OCI-LY1 (cell line): Measurements from ENCODE around the gene CGB3.
"Not testable (repeated sequence)": the region's sequence is repeated elsewhere in the genome, so short reads cannot be mapped to it uniquely, and the experiment has no call there.

ENCODE experiments used
- H2AFZ ChIP-seq: fragments of 200-600 bp; sonication (generic), shearing (Covaris generic); 2 replicates; pipeline ENCODE4 v1.6.0; 2014; ENCODE audit warnings: antibody characterized with exemption, mild to moderate bottlenecking, low read length
- H3F3A ChIP-seq: fragments of 200-600 bp; sonication (generic), shearing (Covaris generic); 2 replicates; pipeline ENCODE4 v1.6.0; 2014; ENCODE audit warnings: mild to moderate bottlenecking, antibody characterized with exemption, low read length, moderate library complexity; ENCODE audit not compliant: insufficient read depth
- H3K27ac ChIP-seq: fragments of 200-600 bp; sonication (generic); 2 replicates; pipeline ENCODE4 v1.5.1; 2014; ENCODE audit warnings: low read length, mixed run types, mild to moderate bottlenecking, low read depth; ENCODE audit not compliant: poor library complexity, severe bottlenecking
- H3K27me3 ChIP-seq: fragments of 200-600 bp; sonication (generic); 2 replicates; pipeline ENCODE4 v1.6.0; 2014; ENCODE audit warnings: antibody characterized with exemption, mild to moderate bottlenecking, low read length, moderate library complexity; ENCODE audit not compliant: insufficient read depth
- H3K36me3 ChIP-seq: fragments of 200-600 bp; sonication (generic); 2 replicates; pipeline ENCODE4 v1.6.1; 2014; ENCODE audit warnings: mild to moderate bottlenecking, antibody characterized with exemption, low read length, moderate library complexity, mixed read lengths; ENCODE audit not compliant: insufficient read depth
- H3K4me1 ChIP-seq: fragments of 200-600 bp; sonication (generic); 2 replicates; pipeline ENCODE4 v1.5.1; 2014; ENCODE audit warnings: mild to moderate bottlenecking, low read length, moderate library complexity; ENCODE audit not compliant: insufficient read depth, severe bottlenecking
- H3K4me2 ChIP-seq: fragments of 200-600 bp; sonication (generic), shearing (Covaris generic); 2 replicates; pipeline ENCODE4 v1.6.1; 2014; ENCODE audit warnings: low read length
- H3K4me3 ChIP-seq: fragments of 200-600 bp; sonication (generic); 2 replicates; pipeline ENCODE4 v1.5.1; 2014; ENCODE audit warnings: low read length, low read depth, mild to moderate bottlenecking, mixed read lengths; ENCODE audit not compliant: poor library complexity, severe bottlenecking
- H3K79me2 ChIP-seq: fragments of 200-600 bp; shearing (Covaris generic); 2 replicates; pipeline ENCODE4 v1.6.1; 2016; ENCODE audit warnings: mixed run types, low read length, mixed read lengths; ENCODE audit not compliant: insufficient read depth
- H3K9ac ChIP-seq: fragments of 200-600 bp; sonication (generic), shearing (Covaris generic); 2 replicates; pipeline ENCODE4 v1.6.1; 2014; ENCODE audit warnings: mild to moderate bottlenecking, low read length, mixed read lengths
- H3K9me2 ChIP-seq: fragments of 200-600 bp; sonication (generic), shearing (Covaris generic); 2 replicates; pipeline ENCODE4 v1.6.1; 2014; ENCODE audit warnings: low read depth, mild to moderate bottlenecking, low read length, mixed read lengths
- H3K9me3 ChIP-seq: fragments of 200-600 bp; shearing (Covaris generic); 2 replicates; pipeline ENCODE4 v1.6.1; 2014; ENCODE audit warnings: low read length, mixed read lengths
- H4K20me1 ChIP-seq: fragments of 200-600 bp; sonication (generic), shearing (Covaris generic); 2 replicates; pipeline ENCODE4 v1.6.0; 2016; ENCODE audit warnings: mild to moderate bottlenecking, low read length; ENCODE audit not compliant: insufficient read depth
- EZH2 ChIP-seq: fragments of 200-600 bp; sonication (generic), shearing (Covaris generic); IDR thresholded peaks from 2 replicates; pipeline ENCODE4 v1.8.0; 2017; ENCODE audit warnings: borderline replicate concordance, mixed run types, mild to moderate bottlenecking, antibody characterized with exemption, low read length, moderate library complexity, mixed read lengths
- TF ChIP-seq, protein P1 (sequence below): fragments of 200-600 bp; sonication (generic), shearing (Covaris generic); IDR thresholded peaks from 2 replicates; pipeline ENCODE4 v1.5.1; 2017; ENCODE audit warnings: mild to moderate bottlenecking, antibody characterized with exemption, low read length, moderate library complexity, mixed read lengths

Gene CGB3

DNA sequence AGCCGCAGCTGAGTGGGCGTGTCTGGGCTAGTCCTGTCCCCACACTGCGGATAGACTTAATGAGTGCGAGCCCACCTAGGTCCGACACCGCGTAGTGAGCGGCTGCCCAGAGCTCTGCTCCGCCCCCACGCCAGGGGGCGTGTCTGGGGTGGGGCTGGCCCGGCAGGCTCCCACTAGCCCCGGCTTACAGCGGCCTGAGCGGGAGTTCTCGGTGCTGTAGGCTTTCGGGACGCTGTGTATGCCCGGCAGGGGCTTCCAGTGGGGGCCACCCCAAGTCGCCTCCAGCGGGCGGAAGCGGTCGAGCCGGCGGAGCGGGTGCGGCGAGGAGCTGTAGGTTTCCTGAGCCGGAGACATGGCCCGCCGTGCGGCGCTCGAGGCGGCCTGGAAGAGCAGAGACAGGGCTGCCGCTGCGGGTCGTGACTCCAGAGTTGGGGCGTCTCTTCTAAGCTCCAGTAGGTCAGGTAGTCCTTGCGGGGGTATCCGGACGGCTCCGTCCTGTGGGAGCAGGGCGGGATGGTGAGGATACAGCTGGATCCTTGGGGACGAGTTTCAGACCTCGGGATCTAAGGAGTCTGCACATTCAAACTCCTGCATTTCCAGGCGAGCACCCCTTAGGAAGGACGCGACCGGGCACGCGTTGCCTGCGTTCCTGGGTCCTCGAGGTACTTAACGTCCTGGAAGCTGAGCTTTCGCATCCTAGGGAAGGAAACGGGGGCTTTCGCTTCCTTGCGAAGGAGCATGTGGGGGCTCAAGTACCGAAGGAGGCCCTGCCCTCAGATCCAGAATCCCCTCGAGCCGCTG, 32.2 kb upstream of the CGB3 start:
- Histone ChIP-seq H3K27ac (no peak overlapping the region), H3K27me3 (peaks cover 5% of the 10 kb centered on the region; the same call in 1 of the 2 replicates), H3K9ac (no peak overlapping the region; the same call in 1 of the 2 replicates), H3K4me2 (peak overlapping the region; percentile 61), H3F3A (no peaks in the 10 kb centered on the region), H4K20me1 (no peaks in the 10 kb centered on the region), H2AFZ (no peak overlapping the region), H3K9me2 (no peaks in the 10 kb centered on the region), H3K4me1 (peaks cover 4% of the 10 kb centered on the region), H3K4me3 (peak overlapping the region; percentile 50), H3K9me3 (no peaks in the 10 kb centered on the region), H3K79me2 (no peaks in the 10 kb centered on the region), H3K36me3 (no peaks in the 10 kb centered on the region)
- TF ChIP-seq, protein P1, sequence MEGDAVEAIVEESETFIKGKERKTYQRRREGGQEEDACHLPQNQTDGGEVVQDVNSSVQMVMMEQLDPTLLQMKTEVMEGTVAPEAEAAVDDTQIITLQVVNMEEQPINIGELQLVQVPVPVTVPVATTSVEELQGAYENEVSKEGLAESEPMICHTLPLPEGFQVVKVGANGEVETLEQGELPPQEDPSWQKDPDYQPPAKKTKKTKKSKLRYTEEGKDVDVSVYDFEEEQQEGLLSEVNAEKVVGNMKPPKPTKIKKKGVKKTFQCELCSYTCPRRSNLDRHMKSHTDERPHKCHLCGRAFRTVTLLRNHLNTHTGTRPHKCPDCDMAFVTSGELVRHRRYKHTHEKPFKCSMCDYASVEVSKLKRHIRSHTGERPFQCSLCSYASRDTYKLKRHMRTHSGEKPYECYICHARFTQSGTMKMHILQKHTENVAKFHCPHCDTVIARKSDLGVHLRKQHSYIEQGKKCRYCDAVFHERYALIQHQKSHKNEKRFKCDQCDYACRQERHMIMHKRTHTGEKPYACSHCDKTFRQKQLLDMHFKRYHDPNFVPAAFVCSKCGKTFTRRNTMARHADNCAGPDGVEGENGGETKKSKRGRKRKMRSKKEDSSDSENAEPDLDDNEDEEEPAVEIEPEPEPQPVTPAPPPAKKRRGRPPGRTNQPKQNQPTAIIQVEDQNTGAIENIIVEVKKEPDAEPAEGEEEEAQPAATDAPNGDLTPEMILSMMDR: peak; percentile 17; the same call in 1 of the 2 replicates
- TF ChIP-seq EZH2: no peak

DNA sequence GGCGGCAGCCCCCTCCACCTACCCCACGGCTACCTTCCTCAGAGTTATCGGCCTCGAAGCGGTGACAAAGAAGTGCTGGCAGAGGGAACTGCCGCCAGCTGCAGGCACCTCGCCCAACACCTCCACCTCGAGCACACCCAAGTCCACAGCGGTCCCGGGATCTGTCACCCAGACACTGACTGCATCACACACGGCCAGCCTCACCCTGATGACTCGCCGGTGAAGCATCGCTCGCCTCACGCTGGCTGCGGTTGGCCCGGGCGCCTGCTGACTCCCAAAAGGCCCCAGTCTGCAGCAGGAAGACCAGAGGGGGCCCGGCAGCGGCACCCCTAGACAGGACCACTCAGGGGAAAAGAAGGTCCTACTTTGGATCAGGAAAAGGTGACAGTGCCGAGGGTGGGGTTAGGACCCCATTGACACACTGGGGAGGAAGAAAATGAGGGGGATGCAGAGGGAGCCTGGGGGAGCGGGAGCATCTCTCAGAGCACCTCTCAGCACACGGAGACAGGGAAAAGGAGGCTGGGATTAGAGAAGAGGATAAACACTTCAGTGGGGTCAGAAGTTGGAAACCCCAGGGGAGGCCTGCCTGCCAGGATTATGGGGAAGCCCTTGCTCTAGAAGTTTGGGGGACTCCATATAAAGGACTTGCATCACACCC, 26.4 kb upstream of the CGB3 start:
- H3K79me2 ChIP-seq, H3F3A ChIP-seq, H3K4me3 ChIP-seq, H3K9ac ChIP-seq, H3K9me2 ChIP-seq, H3K4me2 ChIP-seq, H3K36me3 ChIP-seq, H3K4me1 ChIP-seq, H3K9me3 ChIP-seq, H3K27me3 ChIP-seq, H3K27ac ChIP-seq, H2AFZ ChIP-seq, H4K20me1 ChIP-seq: not testable (repeated sequence)

DNA sequence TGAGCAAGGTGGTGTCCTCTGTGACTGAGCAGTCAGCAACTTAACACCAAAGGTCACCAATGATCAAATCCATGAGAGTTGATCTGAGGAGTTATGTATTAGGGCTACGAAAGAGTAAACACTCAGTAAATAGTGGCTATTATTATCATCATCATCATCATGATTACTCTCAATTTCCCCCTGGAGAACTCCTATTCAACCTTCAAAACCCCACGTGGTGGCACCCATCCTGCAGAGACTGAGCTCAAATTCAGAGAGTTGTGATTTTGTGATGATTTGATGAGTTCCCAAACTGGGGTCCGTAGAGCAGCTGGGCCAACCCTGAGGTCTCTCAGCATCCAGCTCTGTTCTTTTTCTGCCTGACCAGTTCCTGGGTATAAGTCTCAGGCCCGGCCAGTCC, 25.7 kb upstream of the CGB3 start:
- not testable (repeated sequence) for H3K9ac ChIP-seq, H3K9me3 ChIP-seq, H3K4me3 ChIP-seq, H3K79me2 ChIP-seq, H2AFZ ChIP-seq, H3K36me3 ChIP-seq, H4K20me1 ChIP-seq, H3K4me2 ChIP-seq, H3K9me2 ChIP-seq, H3K27me3 ChIP-seq, H3F3A ChIP-seq, H3K4me1 ChIP-seq, H3K27ac ChIP-seq

DNA sequence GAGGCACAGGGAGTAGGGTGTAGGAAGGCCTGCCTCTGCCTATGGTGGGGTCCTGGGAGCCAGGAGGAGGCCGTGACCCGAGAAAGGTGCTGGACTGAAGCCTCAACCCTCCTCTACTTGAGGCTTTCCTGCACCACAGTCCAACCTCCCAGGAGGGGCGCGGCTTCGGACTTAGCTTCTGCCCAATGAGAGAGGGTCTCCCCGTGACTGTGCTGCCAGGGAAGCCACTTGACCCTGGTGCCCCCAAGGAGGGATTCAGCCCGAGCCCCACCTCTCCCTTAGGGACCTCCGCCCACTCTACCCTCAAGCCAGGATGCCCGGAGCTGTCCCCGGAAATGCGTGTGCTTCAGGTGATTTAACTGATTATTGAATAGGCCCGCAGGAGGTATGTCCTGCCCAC, 24.9 kb upstream of the CGB3 start, which contains the start of gene CGB8:
TSS of gene CGB8 (minus strand) at position 101 of the 400 bp plus-strand sequence. CDS start 372 bp downstream, outside the sequence.
- H3K27ac ChIP-seq, H3K4me3 ChIP-seq: not testable (repeated sequence)

DNA sequence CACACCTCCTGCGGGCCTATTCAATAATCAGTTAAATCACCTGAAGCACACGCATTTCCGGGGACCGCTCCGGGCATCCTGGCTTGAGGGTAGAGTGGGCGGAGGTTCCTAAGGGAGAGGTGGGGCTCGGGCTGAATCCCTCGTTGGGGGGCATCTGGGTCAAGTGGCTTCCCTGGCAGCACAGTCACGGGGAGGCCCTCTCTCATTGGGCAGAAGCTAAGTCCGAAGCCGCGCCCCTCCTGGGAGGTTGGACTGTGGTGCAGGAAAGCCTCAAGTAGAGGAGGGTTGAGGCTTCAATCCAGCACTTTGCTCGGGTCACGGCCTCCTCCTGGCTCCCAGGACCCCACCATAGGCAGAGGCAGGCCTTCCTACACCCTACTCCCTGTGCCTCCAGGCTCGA, 19.4 kb upstream of the CGB3 start, which contains the start of gene CGB5:
TSS of gene CGB5 (plus strand) at position 301 of the 400 bp plus-strand sequence. CDS start 362 bp downstream, outside the sequence.
- not testable (repeated sequence) for H3K79me2 ChIP-seq, H3K4me1 ChIP-seq, H3K9ac ChIP-seq, H3K9me2 ChIP-seq, H3K27me3 ChIP-seq, H3K4me3 ChIP-seq, H3K27ac ChIP-seq, H3K9me3 ChIP-seq, H2AFZ ChIP-seq, H4K20me1 ChIP-seq, H3K4me2 ChIP-seq, H3K36me3 ChIP-seq, H3F3A ChIP-seq

More for the DNA sequence above, 24.9 kb upstream of the CGB3 start, which contains the start of gene CGB8:
- H3K27me3 ChIP-seq, H3K4me1 ChIP-seq, H3K4me2 ChIP-seq, H3K9me2 ChIP-seq, H3F3A ChIP-seq, H3K36me3 ChIP-seq, H2AFZ ChIP-seq, H3K9ac ChIP-seq, H4K20me1 ChIP-seq, H3K9me3 ChIP-seq, H3K79me2 ChIP-seq: not testable (repeated sequence)

DNA sequence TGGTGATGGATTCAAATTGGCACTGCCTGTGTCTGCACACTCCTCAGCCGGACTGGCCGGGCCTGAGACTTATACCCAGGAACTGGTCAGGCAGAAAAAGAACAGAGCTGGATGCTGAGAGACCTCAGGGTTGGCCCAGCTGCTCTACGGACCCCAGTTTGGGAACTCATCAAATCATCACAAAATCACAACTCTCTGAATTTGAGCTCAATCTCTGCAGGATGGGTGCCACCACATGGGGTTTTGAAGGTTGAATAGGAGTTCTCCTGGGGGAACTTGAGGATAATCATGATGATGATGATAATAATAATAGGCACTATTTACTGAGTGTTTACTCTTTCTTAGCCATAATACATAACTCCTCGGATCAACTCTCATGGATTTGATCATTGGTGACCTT, 18.5 kb upstream of the CGB3 start:
- H3K27ac ChIP-seq: not testable (repeated sequence)

More for the DNA sequence above, 18.5 kb upstream of the CGB3 start:
- not testable (repeated sequence) for H3K4me3 ChIP-seq, H3K9me2 ChIP-seq, H3K36me3 ChIP-seq, H3K4me2 ChIP-seq, H3K79me2 ChIP-seq, H3K9ac ChIP-seq, H2AFZ ChIP-seq, H4K20me1 ChIP-seq, H3K27me3 ChIP-seq, H3K4me1 ChIP-seq, H3K9me3 ChIP-seq, H3F3A ChIP-seq
